IMR-90 (cell line): ENCODE data around the gene LMOD1. TPM values are rescaled to one million over a fixed set of nuclear protein-coding genes. Genes with fewer than 3 reads are reported as not detected.

ENCODE experiments used
- ATAC-seq: fragments of 200-7000 bp; cut with Tn5 transposase; 2 replicates; pipeline ENCODE4 v1.9.1; 2020; ENCODE audit warnings: low read depth, mild to moderate bottlenecking, moderate library complexity
- BruUV-seq: library from RNA; stranded (reverse); fragments of 400-500 nt; replicated peaks from 2 replicates; lab custom pipeline; 2021; lab: Mats Ljungman, UMichigan
- CTCF ChIA-PET: fragments of 300-600 bp; formaldehyde crosslinking; extraction: SDS; loops from one replicate; lab custom pipeline; 2021; ENCODE audit warnings: antibody characterized with exemption; lab: Yijun Ruan, JAX
- POLR2A ChIA-PET: fragments of 300-600 bp; sonication (Branson Sonifier 250); formaldehyde crosslinking; loops from one replicate; lab custom pipeline; 2022; ENCODE audit warnings: antibody characterized with exemption; ENCODE audit not compliant: unreplicated experiment; lab: Charles Lee
- DNase-seq: peaks from one replicate; pipeline ENCODE4 v3.0.0; 2013
- H2AFZ ChIP-seq: replicated peaks from 2 replicates; pipeline ENCODE3; 2013; ENCODE audit warnings: low read length, mild to moderate bottlenecking; ENCODE audit not compliant: poor library complexity
- H2AK5ac ChIP-seq: 2 replicates; pipeline ENCODE4 v1.6.1; 2013; ENCODE audit warnings: low read depth, low read length, inconsistent platforms
- H2AK9ac ChIP-seq: replicated peaks from 2 replicates; pipeline ENCODE3; 2013; ENCODE audit warnings: mild to moderate bottlenecking, low read depth, low read length, moderate library complexity; ENCODE audit not compliant: poor library complexity
- H2BK120ac ChIP-seq: 2 replicates; pipeline ENCODE4 v1.6.1; 2013; ENCODE audit warnings: low read depth, low read length, inconsistent platforms
- H2BK15ac ChIP-seq: 3 replicates; pipeline ENCODE4 v1.6.1; 2013; ENCODE audit warnings: low read depth, low read length, inconsistent platforms
- H2BK20ac ChIP-seq: 2 replicates; pipeline ENCODE4 v1.6.1; 2013; ENCODE audit warnings: low read depth, mild to moderate bottlenecking, inconsistent platforms, low read length, moderate library complexity
- H2BK5ac ChIP-seq: 2 replicates; pipeline ENCODE4 v1.6.1; 2013; ENCODE audit warnings: mild to moderate bottlenecking, low read depth, low read length, inconsistent platforms; ENCODE audit not compliant: poor library complexity, severe bottlenecking
- H3K14ac ChIP-seq: replicated peaks from 2 replicates; pipeline ENCODE4 v1.6.1; 2013; ENCODE audit warnings: low read depth, low read length, inconsistent platforms
- H3K18ac ChIP-seq: 2 replicates; pipeline ENCODE4 v1.6.1; 2013; ENCODE audit warnings: low read depth, low read length, control low read depth
- H3K23ac ChIP-seq: 2 replicates; pipeline ENCODE4 v1.6.1; 2013; ENCODE audit warnings: low read depth, low read length, inconsistent platforms
- H3K27ac ChIP-seq: 2 replicates; pipeline ENCODE4 v1.5.1; 2013; ENCODE audit warnings: mild to moderate bottlenecking, control low read depth, low read length; ENCODE audit not compliant: insufficient read depth
- H3K27me3 ChIP-seq: 2 replicates; pipeline ENCODE4 v1.6.1; 2013; ENCODE audit warnings: low read length; ENCODE audit not compliant: control insufficient read depth, insufficient read depth
- H3K36me3 ChIP-seq: 2 replicates; pipeline ENCODE4 v1.6.1; 2013; ENCODE audit warnings: low read length, mixed read lengths; ENCODE audit not compliant: control insufficient read depth, insufficient read depth
- H3K4ac ChIP-seq: 2 replicates; pipeline ENCODE4 v1.6.1; 2013; ENCODE audit warnings: low read depth, low read length, inconsistent platforms
- H3K4me1 ChIP-seq: 2 replicates; pipeline ENCODE4 v1.6.1; 2013; ENCODE audit warnings: low read length, mixed read lengths; ENCODE audit not compliant: control insufficient read depth, insufficient read depth
- H3K4me2 ChIP-seq: 2 replicates; pipeline ENCODE4 v1.6.1; 2013; ENCODE audit warnings: low read depth, mild to moderate bottlenecking, control low read depth, low read length, moderate library complexity
- H3K4me3 ChIP-seq: 2 replicates; pipeline ENCODE4 v1.5.1; 2013; ENCODE audit warnings: low read depth, mild to moderate bottlenecking, control low read depth, low read length, moderate library complexity; ENCODE audit not compliant: insufficient read depth
- H3K56ac ChIP-seq: 2 replicates; pipeline ENCODE4 v1.6.1; 2013; ENCODE audit warnings: low read length, inconsistent platforms; ENCODE audit not compliant: insufficient read depth; ENCODE audit errors: extremely low read depth
- H3K79me1 ChIP-seq, 2 experiments: 2 replicates each; pipeline ENCODE4 v1.6.1; 2013; ENCODE audit warnings: low read length in 2 of 2, inconsistent platforms in 1 of 2, low read depth in 1 of 2
- H3K9ac ChIP-seq: 2 replicates; pipeline ENCODE4 v1.6.1; 2013; ENCODE audit warnings: low read depth, low read length, control low read depth
- H3K9me1 ChIP-seq: 2 replicates; pipeline ENCODE4 v1.6.1; 2013; ENCODE audit warnings: low read length, inconsistent platforms; ENCODE audit not compliant: insufficient read depth
- H3K9me3 ChIP-seq: 2 replicates; pipeline ENCODE4 v1.6.1; 2013; ENCODE audit warnings: low read length; ENCODE audit not compliant: control insufficient read depth, insufficient read depth
- H4K20me1 ChIP-seq: 2 replicates; pipeline ENCODE4 v1.6.1; 2013; ENCODE audit warnings: low read length, inconsistent platforms; ENCODE audit not compliant: insufficient read depth
- H4K5ac ChIP-seq: 2 replicates; pipeline ENCODE4 v1.6.1; 2013; ENCODE audit warnings: mild to moderate bottlenecking, low read depth, low read length, control low read depth
- H4K8ac ChIP-seq, 2 experiments: 2 replicates each; pipeline ENCODE4 v1.6.1; 2013; ENCODE audit warnings: low read depth in 2 of 2, low read length in 2 of 2, control low read depth in 1 of 2, inconsistent platforms in 1 of 2
- H4K91ac ChIP-seq: 2 replicates; pipeline ENCODE4 v1.6.1; 2013; ENCODE audit warnings: low read depth, low read length, inconsistent platforms; ENCODE audit not compliant: insufficient read depth
- CEBPB ChIP-seq: IDR thresholded peaks from 2 replicates; pipeline ENCODE4 v1.6.1; 2012; ENCODE audit warnings: low read depth, low read length, improper control_type of control experiment
- CHD1 ChIP-seq: IDR thresholded peaks from 2 replicates; pipeline ENCODE4 v1.6.1; 2012; ENCODE audit warnings: low read depth, low read length, improper control_type of control experiment
- FOS ChIP-seq: fragments of 150-350 bp; IDR thresholded peaks from 2 replicates; pipeline ENCODE4 v1.6.1; 2016; ENCODE audit warnings: low read depth, low read length
- MAFK ChIP-seq: IDR thresholded peaks from 2 replicates; pipeline ENCODE4 v1.6.1; 2012; ENCODE audit warnings: low read depth, low read length, improper control_type of control experiment
- MAZ ChIP-seq: IDR thresholded peaks from 2 replicates; pipeline ENCODE4 v1.6.1; 2012; ENCODE audit warnings: low read depth, mild to moderate bottlenecking, low read length, improper control_type of control experiment, moderate library complexity, borderline replicate concordance
- NFE2L2 ChIP-seq: fragments of 150-350 bp; IDR thresholded peaks from 2 replicates; pipeline ENCODE4 v1.6.1; 2016; ENCODE audit warnings: low read depth, mild to moderate bottlenecking, low read length
- SMC3 ChIP-seq: fragments of 150-350 bp; IDR thresholded peaks from 2 replicates; pipeline ENCODE4 v1.6.1; 2016; ENCODE audit warnings: low read depth, mild to moderate bottlenecking, antibody characterized with exemption, low read length, moderate library complexity
- WGBS, 2 experiments: methylation state at CpG; one replicate each; pipeline versions ENCODE4 v1.1.5 to v1.1.7; 2013; ENCODE audit warnings: missing lambda C conversion rate in 2 of 2; ENCODE audit not compliant: insufficient read length in 1 of 2; ENCODE audit errors: extremely low coverage in 2 of 2; 5-methylcytosine and 5-hydroxymethylcytosine counted together
- dilution Hi-C: fragments of 300-500 bp; cut with HindIII; formaldehyde crosslinking; loops from one replicate; pipeline ENCODE4 v1.14.3; 2018; ENCODE audit warnings: low sequenced_read_pairs; ENCODE audit not compliant: unreplicated experiment
- in situ Hi-C: fragments of 300-500 bp; cut with MboI; formaldehyde crosslinking; loops from 3 replicates; pipeline ENCODE4 v1.14.3; 2019; ENCODE audit warnings: low sequenced_read_pairs, inconsistent platforms, mixed read lengths
- intact Hi-C: fragments of 100-400 bp; cut with micrococcal nuclease; formaldehyde crosslinking; loops from 2 replicates; pipeline ENCODE4 v1.10.0; 2022
- polyA plus RNA-seq, 3 experiments: library from polyadenylated mRNA; depleted of rRNA; stranded (reverse); fragments of >200 nt; gene quantifications; 2 replicates each; pipeline ENCODE4 v1.2.3, GENCODE V29; 2012; ENCODE audit warnings: low replicate concordance in 1 of 3
- total RNA-seq: library from RNA; depleted of rRNA; stranded (reverse); fragments of >200 nt; gene quantifications from 2 replicates; pipeline ENCODE4 v1.2.3, GENCODE V29; 2012
- TF ChIP-seq, protein P1 (sequence below): fragments of 150-350 bp; IDR thresholded peaks from 2 replicates; pipeline ENCODE4 v1.6.1; 2017; ENCODE audit warnings: mild to moderate bottlenecking, antibody characterized with exemption, low read length, low read depth
- TF ChIP-seq, protein P2 (sequence below): fragments of 150-350 bp; IDR thresholded peaks from 2 replicates; pipeline ENCODE4 v1.6.1; 2016; ENCODE audit warnings: low read depth, mild to moderate bottlenecking, low read length, moderate library complexity, borderline replicate concordance

The LMOD1 gene
- total and polyA plus RNA-seq, 2 of the 4 experiments (the other 2 are of a cell fraction), result 51.7 to 53.2 TPM

DNA sequence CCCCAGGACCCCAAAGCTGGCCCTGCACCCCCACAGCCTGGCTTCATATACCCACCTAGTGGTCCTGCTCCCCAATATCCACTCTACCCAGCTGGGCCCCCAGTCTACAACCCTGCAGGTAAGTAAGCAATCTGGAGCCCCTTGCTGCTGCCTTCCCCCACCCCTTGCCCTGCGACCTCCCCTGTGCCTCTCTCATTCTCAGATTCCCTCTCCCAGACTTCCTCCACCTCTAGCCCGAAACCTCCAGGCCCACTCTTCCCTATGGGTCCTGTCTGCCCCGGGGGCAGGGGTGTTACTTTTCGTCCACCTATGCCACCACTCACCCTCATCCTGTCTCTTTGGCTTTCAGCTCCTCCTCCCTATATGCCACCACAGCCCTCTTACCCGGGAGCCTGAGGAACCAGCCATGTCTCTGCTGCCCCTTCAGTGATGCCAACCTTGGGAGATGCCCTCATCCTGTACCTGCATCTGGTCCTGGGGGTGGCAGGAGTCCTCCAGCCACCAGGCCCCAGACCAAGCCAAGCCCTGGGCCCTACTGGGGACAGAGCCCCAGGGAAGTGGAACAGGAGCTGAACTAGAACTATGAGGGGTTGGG lies 54.8 kb downstream of the LMOD1 start:
- H2AK5ac ChIP-seq, result no peak overlapping the region
- H3K27ac ChIP-seq, result no peak overlapping the region
- intact Hi-C loops (no loop called here), in situ Hi-C loops (loop anchor here (10.0 kb wide), 1 partner anchor 233 kb away; the partner anchor contains the start of gene GPR37L1), dilution Hi-C loops (no loop called here)
- H3K9ac ChIP-seq, result no peak overlapping the region
- H3K9me1 ChIP-seq, result peaks cover 13% of the 10 kb centered on the region; the same call in 1 of the 2 replicates
- H4K20me1 ChIP-seq, result no peaks in the 10 kb centered on the region
- H3K23ac ChIP-seq, result no peak overlapping the region
- no peak overlapping the region for H3K4me2 ChIP-seq
- no peak overlapping the region for H3K14ac ChIP-seq
- H3K9me3 ChIP-seq, result no peaks in the 10 kb centered on the region
- H4K91ac ChIP-seq, result no peak overlapping the region
- H3K79me1 ChIP-seq, result peaks cover 3 to 19% of the 10 kb centered on the region in 2 experiments; a peak in 3 of 4 replicates
- DNase-seq, result no peak
- TF ChIP-seq NFE2L2 (no peak), CEBPB (no peak), CHD1 (no peak), MAZ (no peak), SMC3 (no peak), FOS (no peak), MAFK (no peak)
- TF ChIP-seq, protein P1, sequence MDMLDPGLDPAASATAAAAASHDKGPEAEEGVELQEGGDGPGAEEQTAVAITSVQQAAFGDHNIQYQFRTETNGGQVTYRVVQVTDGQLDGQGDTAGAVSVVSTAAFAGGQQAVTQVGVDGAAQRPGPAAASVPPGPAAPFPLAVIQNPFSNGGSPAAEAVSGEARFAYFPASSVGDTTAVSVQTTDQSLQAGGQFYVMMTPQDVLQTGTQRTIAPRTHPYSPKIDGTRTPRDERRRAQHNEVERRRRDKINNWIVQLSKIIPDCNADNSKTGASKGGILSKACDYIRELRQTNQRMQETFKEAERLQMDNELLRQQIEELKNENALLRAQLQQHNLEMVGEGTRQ, result no peak
- TF ChIP-seq, protein P2, sequence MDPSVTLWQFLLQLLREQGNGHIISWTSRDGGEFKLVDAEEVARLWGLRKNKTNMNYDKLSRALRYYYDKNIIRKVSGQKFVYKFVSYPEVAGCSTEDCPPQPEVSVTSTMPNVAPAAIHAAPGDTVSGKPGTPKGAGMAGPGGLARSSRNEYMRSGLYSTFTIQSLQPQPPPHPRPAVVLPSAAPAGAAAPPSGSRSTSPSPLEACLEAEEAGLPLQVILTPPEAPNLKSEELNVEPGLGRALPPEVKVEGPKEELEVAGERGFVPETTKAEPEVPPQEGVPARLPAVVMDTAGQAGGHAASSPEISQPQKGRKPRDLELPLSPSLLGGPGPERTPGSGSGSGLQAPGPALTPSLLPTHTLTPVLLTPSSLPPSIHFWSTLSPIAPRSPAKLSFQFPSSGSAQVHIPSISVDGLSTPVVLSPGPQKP, result no peak
- H2BK5ac ChIP-seq, result no peak overlapping the region
- H2AK9ac ChIP-seq, result no peak overlapping the region
- no peak overlapping the region for H3K4me3 ChIP-seq
- H3K4me1 ChIP-seq, result peaks cover 11% of the 10 kb centered on the region
- no TSS peak for BruUV-seq
- ChIA-PET POLR2A (no interaction called here), CTCF (no interaction called here)
- 92% methylated on average over 2 of the region's 5 CpGs; no CpG with 5 or more reads in 1 of the 2 experiments for WGBS, 2 experiments
- H3K18ac ChIP-seq, result no peak overlapping the region
- H4K8ac ChIP-seq, result no peak overlapping the region
- H3K27me3 ChIP-seq, result no peaks in the 10 kb centered on the region
- H3K36me3 ChIP-seq, result peaks cover 8% of the 10 kb centered on the region
- H3K56ac ChIP-seq, result no peak overlapping the region
- ATAC-seq, result no peak
- H4K5ac ChIP-seq, result no peak overlapping the region
- no peak overlapping the region for H3K4ac ChIP-seq
- no peak overlapping the region for H2BK15ac ChIP-seq
- H2BK120ac ChIP-seq, result no peak overlapping the region
- H2BK20ac ChIP-seq, result no peak overlapping the region
- H2AFZ ChIP-seq, result no peak overlapping the region
